HG02870 (cell line): ENCODE results near the gene SGK2.

Experiments
- ATAC-seq: cut with Tn5 transposase; IDR thresholded peaks from one replicate; pipeline ENCODE4 v1.9.1; 2021; ENCODE audit warnings: mild to moderate bottlenecking, moderate library complexity; ENCODE audit not compliant: unreplicated experiment

The SGK2 gene

DNA sequence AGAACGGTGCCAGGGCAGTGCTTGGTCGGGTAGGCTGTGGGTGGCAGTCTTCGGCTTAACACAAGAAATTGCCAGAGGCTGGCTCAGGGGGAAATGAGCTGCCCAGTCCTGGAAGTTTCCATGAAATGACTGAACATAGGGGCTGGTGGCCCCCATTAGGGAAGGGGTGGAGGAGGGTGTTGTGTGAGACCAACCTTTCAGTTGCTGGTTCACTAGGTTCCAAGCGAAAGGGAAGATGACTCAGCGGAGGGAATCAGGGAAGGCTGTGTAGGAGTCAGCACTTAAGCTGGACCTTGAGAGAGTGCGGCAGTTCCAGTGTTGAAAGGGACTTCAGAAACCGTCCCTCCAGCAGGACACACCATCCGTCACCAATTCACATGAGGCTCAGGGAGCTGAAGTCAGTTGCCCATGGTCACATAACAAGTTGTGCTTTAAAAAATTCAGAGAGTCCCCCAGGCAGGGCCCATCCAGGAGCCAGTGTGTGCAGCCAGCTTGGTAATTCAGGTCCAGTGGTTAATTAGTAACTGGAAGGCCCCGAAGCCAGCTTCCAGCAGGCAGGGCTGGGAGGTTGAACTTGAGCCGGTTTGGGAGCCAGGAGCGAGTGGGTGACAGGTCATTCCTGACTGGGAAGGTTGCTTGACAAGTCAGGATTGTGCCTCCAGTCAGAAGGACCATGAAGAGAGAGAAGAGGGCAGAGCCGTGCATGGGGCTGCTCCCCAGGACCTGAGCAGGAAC, at the start of gene SGK2:
Gene SGK2 (plus strand): TSS at position 616 of the 735 bp plus-strand sequence. CDS start 7,469 bp downstream, outside the sequence.
- no peak for ATAC-seq

DNA sequence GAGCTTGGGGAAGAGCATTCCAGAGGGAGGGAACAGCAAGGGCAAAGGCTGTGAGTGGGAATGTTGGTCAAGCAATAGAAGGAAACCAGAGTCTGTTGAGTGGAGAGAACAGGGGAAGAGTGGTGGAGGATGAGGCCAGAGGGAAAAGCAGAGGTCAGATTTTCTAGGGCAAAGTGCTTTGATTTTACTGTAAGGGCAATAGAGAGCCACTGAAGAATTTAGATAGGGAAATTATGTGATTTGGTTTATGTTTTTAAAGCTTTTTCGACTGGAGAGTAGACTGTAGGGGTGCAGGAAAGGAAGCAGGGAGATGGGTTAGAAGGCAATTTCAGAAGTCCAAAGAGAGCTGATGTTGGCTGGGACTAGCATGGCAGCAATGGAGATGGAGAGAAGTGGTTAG, 46.9 kb upstream of the SGK2 start:
- ATAC-seq = no peak

DNA sequence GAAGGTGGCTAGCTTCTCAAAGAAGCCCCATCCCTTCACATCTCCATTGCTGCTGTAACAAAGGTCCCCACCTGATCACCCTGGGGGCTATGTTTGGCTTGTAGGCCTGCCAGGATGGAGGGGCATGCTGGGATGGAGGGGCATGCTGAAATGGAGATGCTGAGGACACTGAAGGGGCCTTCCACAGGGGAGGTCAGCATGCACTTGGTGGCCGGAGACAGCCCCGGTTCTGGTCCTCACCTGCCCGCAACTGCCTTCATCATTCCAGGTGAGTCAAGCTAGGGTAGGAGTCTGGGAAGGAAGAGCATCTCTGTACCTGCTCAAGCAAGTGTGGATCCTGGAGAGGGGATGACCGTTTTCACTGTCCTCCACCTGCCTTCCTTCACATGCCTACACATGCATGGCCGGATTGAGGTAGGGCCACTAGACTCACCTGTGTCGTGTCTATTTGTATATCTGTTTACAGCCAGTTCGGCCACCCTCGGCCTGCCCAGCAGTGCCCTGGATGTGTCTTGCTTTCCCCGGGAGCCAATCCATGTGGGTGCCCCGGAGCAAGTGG, 45.4 kb upstream of the SGK2 start:
- ATAC-seq = no peak

DNA sequence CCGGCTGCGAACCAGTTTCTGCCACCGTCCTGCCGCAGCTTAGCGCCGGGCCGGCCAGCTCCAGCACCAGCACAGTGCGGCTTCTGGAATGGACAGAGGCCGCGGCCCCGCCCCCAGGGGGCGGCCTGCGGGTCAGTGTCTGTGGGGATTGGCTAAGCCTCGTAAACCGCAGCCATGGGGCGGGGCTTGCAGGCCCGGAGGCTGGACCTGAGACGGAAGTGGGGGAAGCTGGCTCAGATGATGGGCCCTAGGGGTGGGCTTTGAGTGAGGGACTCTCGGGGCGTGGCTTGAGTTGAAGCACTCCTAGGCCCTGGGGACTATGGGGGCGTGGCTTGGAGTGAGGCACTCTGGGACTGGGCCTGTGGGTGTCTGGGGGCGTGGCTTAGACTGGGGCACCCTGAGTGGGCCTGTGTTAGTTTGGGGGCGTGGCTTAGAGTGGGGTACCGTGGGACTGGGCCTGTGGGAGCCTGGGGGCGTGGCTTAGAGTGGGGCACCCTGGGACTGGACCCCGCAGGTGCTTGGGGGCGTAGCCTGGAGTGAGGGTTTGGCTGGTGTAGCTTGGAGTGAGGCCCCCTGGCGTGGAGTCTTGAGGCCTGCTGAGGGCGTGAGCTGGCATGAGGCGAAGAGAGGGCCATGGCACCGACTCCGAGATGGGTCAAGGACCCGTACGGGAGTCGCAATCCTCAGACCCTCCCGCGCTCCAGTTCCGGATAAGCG, 44.7 kb upstream of the SGK2 start:
- ATAC-seq = peak; percentile 83

DNA sequence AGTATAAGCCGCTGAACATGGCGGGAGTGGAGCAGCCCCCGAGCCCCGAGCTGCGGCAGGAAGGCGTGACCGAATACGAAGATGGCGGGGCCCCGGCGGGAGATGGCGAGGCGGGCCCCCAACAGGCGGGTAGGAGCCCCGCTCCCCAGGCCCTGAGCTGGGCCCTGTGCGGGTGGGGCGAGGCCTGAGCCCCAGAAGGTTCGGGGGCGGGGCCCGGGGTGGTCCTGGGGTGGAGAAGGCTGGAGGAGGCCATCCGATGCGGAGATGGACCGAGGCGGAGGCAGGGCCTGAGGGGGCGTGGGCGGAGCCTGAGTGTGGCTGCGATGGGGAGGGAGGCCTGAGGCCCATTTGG, 44.2 kb upstream of the SGK2 start:
- ATAC-seq = peak; percentile 13

DNA sequence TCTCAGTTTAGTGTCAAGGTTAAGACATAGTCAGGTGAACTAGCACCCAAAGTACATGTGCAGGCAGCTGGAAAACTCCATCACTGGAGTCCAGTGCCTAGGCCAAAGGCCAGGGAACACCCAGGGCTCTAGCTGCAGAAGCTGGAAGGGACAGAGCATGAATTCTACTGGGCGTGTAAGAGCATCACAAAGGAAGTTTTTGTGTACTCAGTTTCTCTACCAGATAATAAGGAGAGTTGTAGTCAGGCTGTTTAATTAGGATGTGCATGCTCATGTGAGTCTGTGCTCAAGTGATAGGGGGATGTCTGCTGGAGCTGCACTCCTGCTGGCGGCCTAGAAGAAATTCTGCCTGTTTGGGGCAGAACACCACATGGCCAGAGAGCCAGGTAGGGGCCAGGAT, 43.2 kb upstream of the SGK2 start:
- ATAC-seq = no peak

DNA sequence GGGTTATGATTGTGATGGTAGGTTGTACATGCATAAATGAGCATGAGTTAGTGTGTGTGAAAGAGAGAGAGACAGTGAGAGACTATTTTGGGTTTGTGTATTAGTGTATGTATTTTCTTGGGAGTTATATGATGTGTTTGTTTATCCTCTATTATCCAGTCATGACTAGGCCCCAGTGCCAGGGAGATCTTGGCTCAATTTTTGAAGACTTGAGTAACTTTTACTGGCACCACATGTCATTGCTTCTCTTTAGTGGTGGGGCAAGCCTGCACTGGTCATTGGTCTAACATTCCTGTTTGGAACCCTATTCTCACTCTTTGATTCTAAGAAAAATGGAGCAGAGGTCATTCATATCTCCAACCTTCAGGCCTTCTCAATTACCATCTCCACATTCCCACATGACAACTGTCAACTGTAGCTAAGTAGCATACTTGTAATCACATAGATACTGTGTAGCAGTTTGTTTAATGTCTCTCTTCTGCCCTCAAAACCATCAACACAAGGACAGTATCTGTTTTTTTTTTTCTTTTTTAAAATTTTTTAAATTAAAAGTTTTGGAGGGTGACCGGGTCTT, 42.5 kb upstream of the SGK2 start:
- no peak for ATAC-seq

DNA sequence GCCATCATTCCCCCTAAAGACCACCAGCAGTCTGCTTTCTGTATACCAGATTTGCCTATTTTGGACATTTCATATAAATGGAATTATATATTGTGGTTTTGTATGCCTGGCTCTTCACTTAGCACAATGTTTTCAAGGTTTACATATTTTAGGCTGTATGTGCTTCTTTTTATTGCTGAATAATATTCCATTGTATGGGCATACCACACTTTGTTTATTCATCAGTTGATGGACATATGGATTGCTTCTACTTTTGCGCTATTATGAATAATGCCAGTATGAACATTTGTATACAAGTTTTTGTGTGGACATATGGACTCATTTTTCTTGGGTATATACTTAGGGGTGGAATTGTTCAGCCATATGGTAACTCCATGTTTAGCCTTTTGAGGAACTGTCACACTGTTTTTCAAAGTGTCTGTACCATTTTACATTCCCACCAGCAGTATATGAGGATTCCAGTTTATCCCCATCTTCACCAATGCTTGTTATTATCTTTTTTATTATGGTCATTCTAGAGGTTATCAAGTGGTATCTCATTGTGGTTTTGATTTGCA, 38.7 kb upstream of the SGK2 start:
- ATAC-seq = no peak

DNA sequence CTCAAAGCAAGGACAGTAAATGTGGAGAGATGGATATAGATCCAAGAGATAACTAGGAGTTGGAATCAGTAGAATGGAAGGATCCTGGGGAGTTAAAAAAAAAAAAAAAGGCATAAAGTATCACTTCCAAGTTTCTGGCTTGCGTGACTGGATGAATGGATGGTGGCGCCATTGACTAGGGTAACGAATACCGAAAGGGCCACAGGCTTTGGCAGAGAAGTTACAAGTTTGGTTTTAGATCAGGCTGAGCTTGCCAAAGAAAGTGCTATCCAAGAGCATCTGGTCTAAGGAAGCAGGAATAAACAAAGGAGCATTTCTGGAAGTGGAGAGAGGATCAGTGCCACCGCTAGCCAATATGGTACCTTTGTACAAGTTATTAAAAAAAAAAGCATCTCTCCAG, 33.8 kb upstream of the SGK2 start:
- ATAC-seq = no peak

DNA sequence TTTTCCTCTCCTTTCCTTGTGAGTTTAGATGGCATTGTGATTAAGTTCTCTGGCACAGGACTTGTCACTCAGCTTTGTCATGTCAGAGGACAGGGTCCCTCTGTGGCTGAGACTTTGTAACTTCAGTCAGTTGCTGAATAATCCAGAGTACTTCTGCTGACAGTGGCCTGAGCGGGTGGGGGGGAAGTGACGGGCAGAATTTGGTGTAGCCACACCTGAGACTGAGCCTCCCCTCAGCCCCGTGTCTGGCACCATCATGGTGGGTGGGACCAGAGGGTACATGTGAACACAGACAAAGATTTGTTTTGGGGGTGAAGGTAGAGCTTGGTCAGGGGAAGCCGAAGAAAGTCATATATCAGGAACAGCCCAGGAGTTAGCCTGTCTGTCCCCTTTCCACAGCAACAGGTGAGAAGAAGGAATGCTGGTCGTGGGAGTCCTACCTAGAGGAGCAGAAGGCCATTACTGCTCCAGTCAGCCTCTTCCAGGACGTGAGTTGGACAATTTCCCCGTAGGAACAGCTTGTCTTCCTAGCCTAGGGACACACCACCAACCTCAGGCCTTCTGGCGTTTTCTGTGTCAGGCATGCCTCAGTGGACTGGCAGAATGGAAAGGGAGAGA, 30.5 kb upstream of the SGK2 start:
- no peak for ATAC-seq

DNA sequence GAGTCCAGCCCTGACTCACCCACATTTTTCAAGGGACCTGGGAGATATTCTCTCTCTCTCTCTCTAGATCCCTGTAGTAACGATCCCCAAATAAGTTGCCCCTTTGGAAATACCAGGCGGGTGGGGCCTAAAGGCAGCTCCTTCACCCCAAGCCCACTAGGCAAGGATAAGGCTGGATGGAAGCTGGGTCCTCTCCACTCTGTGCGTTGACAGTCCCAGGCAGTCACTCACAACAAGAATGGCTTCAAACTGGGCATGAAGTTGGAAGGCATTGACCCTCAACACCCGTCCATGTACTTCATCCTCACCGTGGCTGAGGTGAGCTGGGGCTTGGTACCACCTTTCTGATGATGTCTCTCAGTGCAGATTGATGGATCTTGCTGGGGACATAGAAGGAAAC, 29.8 kb upstream of the SGK2 start:
- no peak for ATAC-seq

DNA sequence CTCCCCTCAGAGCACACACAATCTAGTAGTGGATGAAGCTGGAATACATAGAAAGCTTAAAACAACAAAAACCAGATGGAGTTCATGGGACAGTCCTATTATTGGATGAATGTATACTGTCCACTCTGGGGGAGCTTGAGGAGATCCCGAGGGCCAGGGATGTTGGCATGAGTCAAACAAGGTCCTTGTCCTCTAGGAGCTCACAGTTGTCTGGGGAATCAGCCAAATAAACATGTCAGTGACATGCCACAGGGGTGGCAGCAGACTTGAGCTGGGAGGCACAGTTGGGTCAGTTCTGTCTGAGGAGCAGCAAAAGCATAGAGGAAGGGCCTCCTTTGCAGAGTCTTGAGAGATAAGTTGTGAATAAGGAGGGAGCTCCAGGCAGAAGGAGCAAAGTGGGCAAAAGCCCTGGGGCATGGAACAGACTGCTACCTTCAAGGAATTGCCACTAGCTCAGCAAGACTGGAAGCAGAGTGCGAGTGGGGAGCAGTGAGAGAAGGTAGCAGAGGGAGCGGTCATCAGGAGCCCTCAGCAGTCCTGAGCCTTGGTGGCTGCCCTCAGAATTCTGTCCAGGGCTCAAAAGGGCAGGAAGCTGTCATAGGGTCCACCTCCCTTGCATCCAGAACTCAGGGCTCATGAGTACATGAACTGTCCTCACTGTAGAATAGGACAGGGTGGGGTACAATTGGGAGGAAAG, 29.2 kb upstream of the SGK2 start:
- ATAC-seq = no peak

DNA sequence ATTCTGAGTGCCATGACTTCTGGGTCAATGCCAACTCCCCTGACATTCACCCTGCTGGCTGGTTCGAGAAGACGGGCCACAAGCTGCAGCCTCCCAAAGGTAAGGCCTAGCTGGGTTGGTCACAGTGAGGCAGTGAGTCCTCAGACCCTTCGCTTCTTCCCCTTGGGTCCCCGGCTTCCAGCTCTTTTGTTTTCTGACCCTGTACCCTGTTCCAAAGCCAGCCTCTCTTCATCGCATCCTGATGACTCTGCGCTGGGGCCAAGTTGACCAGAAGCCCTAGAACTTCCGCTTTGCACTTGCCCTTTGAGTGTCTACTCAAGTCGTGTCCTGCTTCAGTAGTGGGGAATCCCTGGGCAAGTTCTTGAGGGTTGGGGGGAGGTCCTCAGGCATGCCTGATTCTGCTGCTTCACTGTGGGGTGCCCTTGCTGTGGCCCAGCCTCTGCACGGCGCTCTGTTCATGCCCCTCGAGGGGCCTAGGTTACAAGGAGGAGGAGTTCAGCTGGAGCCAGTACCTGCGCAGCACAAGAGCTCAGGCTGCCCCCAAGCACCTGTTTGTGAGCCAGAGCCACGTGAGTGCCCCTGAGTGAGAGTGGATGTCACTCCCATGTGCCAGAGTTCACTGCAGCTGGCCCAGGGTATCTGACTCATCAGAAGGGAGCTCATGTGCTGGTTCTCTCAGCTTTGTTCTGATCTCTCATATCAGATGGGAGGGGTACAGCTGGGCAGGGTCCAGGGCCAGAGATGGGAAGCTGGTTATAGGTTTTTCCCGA, 28.3 kb upstream of the SGK2 start:
- no peak for ATAC-seq

DNA sequence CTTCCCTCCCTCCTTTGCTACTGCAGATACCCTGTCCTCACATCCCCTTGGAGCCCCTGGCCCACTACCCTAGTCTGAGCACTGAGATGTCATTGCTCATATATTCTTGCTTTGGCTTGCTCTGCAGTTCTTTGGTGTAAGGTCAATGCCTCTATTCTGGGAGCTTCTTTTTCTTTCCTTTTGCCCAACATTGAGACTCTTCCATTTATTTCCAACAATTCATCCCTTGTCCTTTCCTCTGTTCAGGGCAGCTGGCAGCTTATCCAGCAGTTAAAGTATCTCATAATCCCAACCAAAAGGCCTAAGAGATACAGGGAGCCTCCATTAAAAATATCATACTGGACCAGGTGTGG, 27.8 kb upstream of the SGK2 start:
- no peak for ATAC-seq

DNA sequence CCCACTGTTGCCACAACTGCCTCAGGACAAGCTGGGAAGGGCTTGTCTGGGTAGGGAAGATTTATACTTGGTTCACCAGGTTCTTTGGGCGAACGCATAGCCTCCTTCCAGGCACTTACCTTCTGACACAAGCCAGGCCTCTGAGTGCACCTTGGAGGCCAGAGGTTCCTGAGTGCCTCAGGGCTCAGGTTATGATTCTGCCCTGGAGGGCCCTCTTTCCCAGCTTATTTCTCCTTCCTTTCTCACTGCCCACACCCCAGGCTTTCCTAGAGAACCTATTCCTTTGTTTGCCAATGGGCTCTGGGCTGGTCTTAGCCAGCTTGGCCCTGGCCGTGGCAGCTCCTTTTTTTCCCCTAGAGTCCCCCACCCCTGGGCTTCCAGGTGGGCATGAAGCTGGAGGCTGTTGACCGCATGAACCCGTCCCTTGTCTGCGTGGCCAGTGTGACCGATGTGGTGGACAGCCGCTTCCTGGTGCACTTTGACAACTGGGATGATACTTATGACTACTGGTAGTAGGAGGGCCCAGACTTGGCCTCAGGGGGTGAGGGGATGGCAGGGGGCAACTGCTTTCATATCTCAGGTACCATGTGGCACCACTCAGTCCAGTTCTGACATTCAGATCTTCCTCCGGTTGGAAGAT, 26.3 kb upstream of the SGK2 start:
- ATAC-seq = no peak

DNA sequence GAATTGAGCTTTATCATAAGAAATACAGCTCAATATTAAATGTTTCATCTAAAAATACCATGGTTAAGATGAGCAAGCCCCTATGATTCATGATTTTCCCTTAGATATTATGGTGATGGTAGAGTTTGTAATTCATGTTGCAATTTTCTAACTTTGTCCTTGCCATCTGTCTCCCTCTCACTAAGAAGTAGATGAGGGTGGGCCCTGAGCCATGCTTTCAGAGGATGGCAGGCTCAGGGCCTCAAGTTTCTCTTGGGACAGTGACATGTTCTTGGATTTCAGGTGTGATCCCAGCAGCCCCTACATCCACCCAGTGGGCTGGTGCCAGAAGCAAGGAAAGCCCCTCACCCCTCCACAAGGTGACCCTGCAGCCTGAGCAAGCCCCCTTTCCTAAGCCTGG, 25.8 kb upstream of the SGK2 start:
- no peak for ATAC-seq

DNA sequence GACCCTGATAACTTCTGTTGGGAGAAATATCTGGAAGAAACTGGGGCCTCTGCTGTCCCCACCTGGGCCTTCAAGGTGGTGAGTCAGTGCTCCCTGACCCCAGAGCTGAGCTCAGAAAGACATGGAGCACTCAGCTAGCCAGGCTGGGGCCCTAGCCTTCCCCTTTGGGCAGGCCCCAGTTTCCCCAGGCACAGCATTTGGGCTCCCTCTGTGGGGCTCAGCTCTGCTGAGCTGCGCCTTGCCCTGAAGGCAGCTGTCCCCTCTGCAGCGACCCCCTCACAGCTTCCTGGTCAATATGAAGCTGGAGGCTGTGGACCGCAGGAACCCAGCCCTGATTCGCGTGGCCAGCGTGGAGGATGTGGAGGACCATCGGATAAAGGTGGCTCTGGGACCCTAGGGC, 24.8 kb upstream of the SGK2 start:
- ATAC-seq = no peak

DNA sequence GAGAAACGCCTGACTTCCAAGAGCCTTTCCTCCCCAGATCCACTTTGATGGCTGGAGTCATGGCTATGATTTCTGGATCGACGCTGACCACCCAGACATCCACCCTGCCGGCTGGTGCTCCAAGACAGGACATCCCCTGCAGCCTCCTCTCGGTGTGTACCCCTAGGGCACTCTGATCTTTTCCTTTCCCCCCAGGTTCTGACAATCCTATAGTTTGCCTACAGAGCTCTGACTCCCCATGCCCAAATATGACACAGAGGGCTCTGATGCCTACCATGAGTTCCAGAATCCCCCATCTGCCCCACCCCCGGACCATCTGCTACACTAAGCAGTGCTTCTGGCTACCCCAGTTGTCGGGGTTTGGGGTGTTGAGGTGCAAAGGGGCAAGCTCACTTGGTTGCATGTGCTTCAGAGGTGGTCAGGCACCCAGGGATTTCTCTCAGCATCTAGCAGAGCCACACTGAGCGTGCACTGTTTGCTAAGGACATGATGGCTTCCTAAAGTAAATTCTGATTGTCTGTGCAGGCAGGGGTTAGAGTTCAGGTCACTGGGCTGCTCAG, 24.0 kb upstream of the SGK2 start:
- no peak for ATAC-seq

DNA sequence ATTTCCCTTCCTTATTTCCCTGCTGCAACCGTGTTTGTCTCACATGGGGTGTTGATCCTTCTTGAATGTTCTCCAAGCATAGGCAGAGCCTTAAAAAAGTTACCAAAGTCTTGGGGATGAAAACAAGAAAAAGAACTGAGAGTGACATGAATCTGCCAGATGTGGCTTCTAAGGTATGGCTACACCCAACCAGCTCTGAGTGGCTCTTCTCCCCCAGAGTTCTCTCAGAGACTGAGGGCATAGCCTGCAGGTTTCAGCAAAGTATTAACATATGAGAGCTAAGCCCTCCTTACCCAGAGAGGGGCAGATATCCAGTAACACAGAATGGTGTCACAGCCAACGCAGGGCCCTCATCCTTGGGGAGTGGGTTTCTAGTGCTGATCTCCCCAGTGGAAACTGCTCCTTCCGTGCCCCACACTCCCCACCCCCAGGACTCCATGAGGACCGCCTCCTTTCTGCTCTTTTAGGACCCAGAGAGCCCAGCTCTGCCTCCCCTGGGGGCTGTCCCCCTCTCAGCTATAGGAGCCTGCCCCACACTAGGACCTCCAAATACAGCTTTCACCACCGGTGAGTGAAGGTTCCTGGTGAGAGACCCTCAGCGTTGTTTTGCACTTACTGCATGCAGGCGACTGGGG, 23.3 kb upstream of the SGK2 start:
- ATAC-seq = no peak
